Rectal smooth muscle tissue (tissue), 1 donor: Measurements from ENCODE around the gene COL19A1.
A peak's percentile ranks its signal among the peaks of the same experiment; 100 is the strongest.

Experiments
- H3K27ac ChIP-seq: one replicate; pipeline ENCODE4 v1.7.0; 2013; ENCODE audit warnings: low read depth, low read length, inconsistent platforms
- H3K27me3 ChIP-seq: one replicate; pipeline ENCODE4 v1.7.0; 2013; ENCODE audit warnings: low read length; ENCODE audit not compliant: control insufficient read depth, insufficient read depth
- H3K36me3 ChIP-seq: one replicate; pipeline ENCODE4 v1.7.0; 2013; ENCODE audit warnings: low read length; ENCODE audit not compliant: control insufficient read depth, insufficient read depth
- H3K4me1 ChIP-seq: one replicate; pipeline ENCODE4 v1.7.0; 2013; ENCODE audit warnings: low read length; ENCODE audit not compliant: control insufficient read depth, insufficient read depth
- H3K4me3 ChIP-seq: one replicate; pipeline ENCODE4 v1.7.0; 2013; ENCODE audit warnings: low read length
- H3K9ac ChIP-seq: one replicate; pipeline ENCODE4 v1.7.0; 2013; ENCODE audit warnings: low read length

COL19A1 gene

GRCh38 chr6:69841862-69842261 lies 24.5 kb upstream of the COL19A1 start:
- Histone ChIP-seq H3K4me3 (no peak overlapping the region), H3K36me3 (no peaks in the 10 kb centered on the region), H3K4me1 (no peaks in the 10 kb centered on the region), H3K9ac (no peak overlapping the region), H3K27ac (no peak overlapping the region), H3K27me3 (no peaks in the 10 kb centered on the region)

- Histone ChIP-seq H3K27ac (no peak overlapping the region), H3K4me3 (no peak overlapping the region), H3K9ac (no peak overlapping the region), H3K27me3 (no peaks in the 10 kb centered on the region), H3K36me3 (no peaks in the 10 kb centered on the region), H3K4me1 (no peaks in the 10 kb centered on the region)
These were observed 23.2 kb upstream of the COL19A1 start for GRCh38 chr6:69843189-69843588.

GRCh38 chr6:69846312-69846711 lies 20.0 kb upstream of the COL19A1 start:
- no peaks in the 10 kb centered on the region for H3K27me3 ChIP-seq
- no peak overlapping the region for H3K27ac ChIP-seq
- H3K9ac ChIP-seq, result no peak overlapping the region
- no peak overlapping the region for H3K4me3 ChIP-seq
- no peaks in the 10 kb centered on the region for H3K36me3 ChIP-seq
- no peaks in the 10 kb centered on the region for H3K4me1 ChIP-seq

- H3K4me1 ChIP-seq, result no peaks in the 10 kb centered on the region
- H3K4me3 ChIP-seq, result no peak overlapping the region
- H3K9ac ChIP-seq, result no peak overlapping the region
- no peaks in the 10 kb centered on the region for H3K27me3 ChIP-seq
- no peak overlapping the region for H3K27ac ChIP-seq
- no peaks in the 10 kb centered on the region for H3K36me3 ChIP-seq
These were observed 19.4 kb upstream of the COL19A1 start for GRCh38 chr6:69846770-69847491.

- Histone ChIP-seq H3K27me3 (no peaks in the 10 kb centered on the region), H3K27ac (no peak overlapping the region)
These were observed 18.9 kb upstream of the COL19A1 start for GRCh38 chr6:69847492-69847788.

GRCh38 chr6:69848552-69848951 lies 17.8 kb upstream of the COL19A1 start:
- H3K4me3 ChIP-seq, result no peak overlapping the region
- H3K4me1 ChIP-seq, result no peaks in the 10 kb centered on the region
- H3K36me3 ChIP-seq, result no peaks in the 10 kb centered on the region
- no peak overlapping the region for H3K27ac ChIP-seq
- no peak overlapping the region for H3K9ac ChIP-seq
- H3K27me3 ChIP-seq, result no peaks in the 10 kb centered on the region

More at GRCh38 chr6:69847492-69847788, 18.9 kb upstream of the COL19A1 start:
- H3K4me1 ChIP-seq, result no peaks in the 10 kb centered on the region
- H3K36me3 ChIP-seq, result no peaks in the 10 kb centered on the region
- no peak overlapping the region for H3K9ac ChIP-seq
- H3K4me3 ChIP-seq, result no peak overlapping the region

- Histone ChIP-seq H3K9ac (no peak overlapping the region), H3K27ac (no peak overlapping the region), H3K36me3 (no peaks in the 10 kb centered on the region), H3K27me3 (no peaks in the 10 kb centered on the region), H3K4me3 (no peak overlapping the region), H3K4me1 (no peaks in the 10 kb centered on the region)
These were observed 13.7 kb upstream of the COL19A1 start for GRCh38 chr6:69852706-69853105.

- no peak overlapping the region for H3K27ac ChIP-seq
- H3K4me1 ChIP-seq, result no peaks in the 10 kb centered on the region
- no peaks in the 10 kb centered on the region for H3K36me3 ChIP-seq
- H3K9ac ChIP-seq, result no peak overlapping the region
- H3K27me3 ChIP-seq, result no peaks in the 10 kb centered on the region
- no peak overlapping the region for H3K4me3 ChIP-seq
These were observed 4.4 kb upstream of the COL19A1 start for GRCh38 chr6:69861986-69862385.

- Histone ChIP-seq H3K4me3 (no peak overlapping the region), H3K4me1 (no peaks in the 10 kb centered on the region), H3K9ac (no peak overlapping the region), H3K27ac (no peak overlapping the region), H3K36me3 (no peaks in the 10 kb centered on the region), H3K27me3 (no peaks in the 10 kb centered on the region)
These were observed 2.6 kb upstream of the COL19A1 start for GRCh38 chr6:69863766-69864165.

- H3K36me3 ChIP-seq, result no peaks in the 10 kb centered on the region
These were observed 1.2 kb upstream of the COL19A1 start for GRCh38 chr6:69865126-69865525.

GRCh38 chr6:69866770-69867638 lies 648 bp downstream of the COL19A1 start:
- Histone ChIP-seq H3K4me1 (no peaks in the 10 kb centered on the region), H3K9ac (no peak overlapping the region), H3K27me3 (no peaks in the 10 kb centered on the region), H3K27ac (no peak overlapping the region), H3K4me3 (peak overlapping the region; percentile 67), H3K36me3 (no peaks in the 10 kb centered on the region)

More at GRCh38 chr6:69865126-69865525, 1.2 kb upstream of the COL19A1 start:
- Histone ChIP-seq H3K9ac (no peak overlapping the region), H3K27ac (no peak overlapping the region), H3K4me3 (no peak overlapping the region), H3K27me3 (no peaks in the 10 kb centered on the region), H3K4me1 (no peaks in the 10 kb centered on the region)

- Histone ChIP-seq H3K4me3 (peak overlapping the region; percentile 67), H3K9ac (no peak overlapping the region), H3K4me1 (no peaks in the 10 kb centered on the region), H3K27me3 (no peaks in the 10 kb centered on the region), H3K27ac (no peak overlapping the region), H3K36me3 (no peaks in the 10 kb centered on the region)
These were observed 1.3 kb downstream of the COL19A1 start for GRCh38 chr6:69867639-69867976.
